ENCODE results near the gene FGD3.

Gene FGD3

GRCh38 chr9:92963831-92964606 is 16.7 kb downstream of the FGD3 start:
- CTCF ChIA-PET: no interaction called here
- TF ChIP-seq SP1 (IDR thresholded peaks at IDR 0.05): no peak
- no peak for TF ChIP-seq ELF4 (IDR thresholded peaks at IDR 0.05)
- TF ChIP-seq SUZ12 (IDR thresholded peaks at IDR 0.05): no peak
- no peak for TF ChIP-seq FOXA1 (IDR thresholded peaks at IDR 0.05)
- no peak for TF ChIP-seq FOXK2 (IDR thresholded peaks at IDR 0.05)
- TF ChIP-seq L3MBTL2 (conservative IDR thresholded peaks at IDR 0.05): no peak
- TF ChIP-seq TARDBP (IDR thresholded peaks at IDR 0.05): no peak
- no peak for TF ChIP-seq ARNT (IDR thresholded peaks at IDR 0.05)
- TF ChIP-seq NFRKB (IDR thresholded peaks at IDR 0.05): no peak
- no peak for TF ChIP-seq CTBP1 (IDR thresholded peaks at IDR 0.05; ENCODE audit: borderline replicate concordance)
- no peak for TF ChIP-seq ZNF384 (IDR thresholded peaks at IDR 0.05)
- TF ChIP-seq, protein P1, sequence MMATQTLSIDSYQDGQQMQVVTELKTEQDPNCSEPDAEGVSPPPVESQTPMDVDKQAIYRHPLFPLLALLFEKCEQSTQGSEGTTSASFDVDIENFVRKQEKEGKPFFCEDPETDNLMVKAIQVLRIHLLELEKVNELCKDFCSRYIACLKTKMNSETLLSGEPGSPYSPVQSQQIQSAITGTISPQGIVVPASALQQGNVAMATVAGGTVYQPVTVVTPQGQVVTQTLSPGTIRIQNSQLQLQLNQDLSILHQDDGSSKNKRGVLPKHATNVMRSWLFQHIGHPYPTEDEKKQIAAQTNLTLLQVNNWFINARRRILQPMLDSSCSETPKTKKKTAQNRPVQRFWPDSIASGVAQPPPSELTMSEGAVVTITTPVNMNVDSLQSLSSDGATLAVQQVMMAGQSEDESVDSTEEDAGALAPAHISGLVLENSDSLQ (IDR thresholded peaks at IDR 0.05): no peak
- TF ChIP-seq BHLHE40 (IDR thresholded peaks at IDR 0.05; ENCODE audit: borderline replicate concordance): no peak
- no peak for TF ChIP-seq HDGF (IDR thresholded peaks at IDR 0.05; ENCODE audit: borderline replicate concordance)
- no peak for TF ChIP-seq LEF1 (IDR thresholded peaks at IDR 0.05; ENCODE audit: borderline replicate concordance)

GRCh38 chr9:92964607-92965060 is 17.3 kb downstream of the FGD3 start:
- ChIA-PET POLR2A (no interaction called here), CTCF (no interaction called here)
- TF ChIP-seq TARDBP (IDR thresholded peaks at IDR 0.05): no peak
- no peak for TF ChIP-seq ELF4 (IDR thresholded peaks at IDR 0.05)
- TF ChIP-seq L3MBTL2 (conservative IDR thresholded peaks at IDR 0.05): no peak
- TF ChIP-seq, protein P1 (IDR thresholded peaks at IDR 0.05): no peak
- no peak for DNase-seq (ENCODE audit: extremely low spot score)

More at GRCh38 chr9:92963831-92964606, 16.7 kb downstream of the FGD3 start:
- POLR2A ChIA-PET: no interaction called here
- DNase-seq (ENCODE audit: extremely low spot score): no peak

DNA sequence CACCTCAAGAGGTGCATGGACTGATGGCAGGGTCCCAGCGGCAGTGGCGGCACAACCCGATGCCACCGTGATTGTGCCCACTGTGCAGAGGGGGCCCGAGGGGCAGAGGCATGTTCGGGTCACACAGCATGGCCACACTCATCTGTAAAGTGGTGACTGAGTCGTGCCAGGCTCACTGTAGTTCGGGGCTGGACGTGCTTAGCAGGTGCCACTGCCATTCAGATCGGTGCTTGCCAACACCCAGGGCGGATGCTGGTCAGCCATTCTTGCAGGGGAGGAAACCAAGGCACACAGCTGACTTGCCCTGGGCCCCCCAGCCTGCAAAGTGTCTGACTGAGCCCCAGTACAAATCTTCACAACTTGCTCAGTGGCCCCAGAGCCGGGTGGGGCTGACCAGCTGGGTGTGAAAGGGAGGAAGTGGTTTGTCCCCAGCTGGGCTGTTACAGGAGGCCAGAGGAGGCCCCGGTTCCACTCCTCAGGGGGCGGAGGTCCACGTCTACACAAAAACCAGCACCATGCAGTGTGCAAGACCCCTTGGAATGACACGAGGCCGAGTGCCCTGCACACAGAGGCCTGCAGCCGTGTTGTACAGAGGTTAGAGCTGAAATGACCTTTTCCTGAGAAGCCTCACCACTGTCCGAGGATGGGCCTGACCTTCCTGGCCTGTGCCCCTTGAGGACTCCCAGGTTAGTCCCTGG is 17.9 kb downstream of the FGD3 start:
- DNase-seq (ENCODE audit: extremely low spot score): no peak
- CTCF ChIA-PET: no interaction called here
- TF ChIP-seq ELF4 (IDR thresholded peaks at IDR 0.05): no peak
- TF ChIP-seq LEF1 (IDR thresholded peaks at IDR 0.05; ENCODE audit: borderline replicate concordance): no peak
- no peak for TF ChIP-seq NFRKB (IDR thresholded peaks at IDR 0.05)
- no peak for TF ChIP-seq ZNF384 (IDR thresholded peaks at IDR 0.05)
- TF ChIP-seq SP1 (IDR thresholded peaks at IDR 0.05): no peak
- no peak for TF ChIP-seq BHLHE40 (IDR thresholded peaks at IDR 0.05; ENCODE audit: borderline replicate concordance)
- no peak for TF ChIP-seq FOXM1 (IDR thresholded peaks at IDR 0.05; ENCODE audit: borderline replicate concordance)
- no peak for TF ChIP-seq L3MBTL2 (conservative IDR thresholded peaks at IDR 0.05)
- TF ChIP-seq CTBP1 (IDR thresholded peaks at IDR 0.05; ENCODE audit: borderline replicate concordance): no peak
- no peak for TF ChIP-seq FOXK2 (IDR thresholded peaks at IDR 0.05)
- no peak for TF ChIP-seq SUZ12 (IDR thresholded peaks at IDR 0.05)
- TF ChIP-seq, protein P1 (IDR thresholded peaks at IDR 0.05): no peak
- no peak for TF ChIP-seq TARDBP (IDR thresholded peaks at IDR 0.05)
- no peak for TF ChIP-seq FOXA1 (IDR thresholded peaks at IDR 0.05)
- POLR2A ChIA-PET: no interaction called here

- no peak for TF ChIP-seq BHLHE40 (IDR thresholded peaks at IDR 0.05; ENCODE audit: borderline replicate concordance)
- no peak for TF ChIP-seq FOXK2 (IDR thresholded peaks at IDR 0.05)
- no peak for TF ChIP-seq SUZ12 (IDR thresholded peaks at IDR 0.05)
- TF ChIP-seq FOXA1 (IDR thresholded peaks at IDR 0.05): no peak
- TF ChIP-seq TARDBP (IDR thresholded peaks at IDR 0.05): no peak
- TF ChIP-seq NFRKB (IDR thresholded peaks at IDR 0.05): no peak
- no peak for TF ChIP-seq ARNT (IDR thresholded peaks at IDR 0.05)
- no peak for TF ChIP-seq L3MBTL2 (conservative IDR thresholded peaks at IDR 0.05)
- TF ChIP-seq LEF1 (IDR thresholded peaks at IDR 0.05; ENCODE audit: borderline replicate concordance): no peak
- TF ChIP-seq, protein P1 (IDR thresholded peaks at IDR 0.05): no peak
- no peak for TF ChIP-seq FOXM1 (IDR thresholded peaks at IDR 0.05; ENCODE audit: borderline replicate concordance)
- TF ChIP-seq ZNF384 (IDR thresholded peaks at IDR 0.05): no peak
- TF ChIP-seq SP1 (IDR thresholded peaks at IDR 0.05): no peak
- TF ChIP-seq ELF4 (IDR thresholded peaks at IDR 0.05): no peak
- TF ChIP-seq CTBP1 (IDR thresholded peaks at IDR 0.05; ENCODE audit: borderline replicate concordance): no peak
- TF ChIP-seq HDGF (IDR thresholded peaks at IDR 0.05; ENCODE audit: borderline replicate concordance): no peak
- DNase-seq (ENCODE audit: extremely low spot score): no peak
- ChIA-PET CTCF (no interaction called here), POLR2A (no interaction called here)
Measured at GRCh38 chr9:92965759-92966517, 18.6 kb downstream of the FGD3 start.

DNA sequence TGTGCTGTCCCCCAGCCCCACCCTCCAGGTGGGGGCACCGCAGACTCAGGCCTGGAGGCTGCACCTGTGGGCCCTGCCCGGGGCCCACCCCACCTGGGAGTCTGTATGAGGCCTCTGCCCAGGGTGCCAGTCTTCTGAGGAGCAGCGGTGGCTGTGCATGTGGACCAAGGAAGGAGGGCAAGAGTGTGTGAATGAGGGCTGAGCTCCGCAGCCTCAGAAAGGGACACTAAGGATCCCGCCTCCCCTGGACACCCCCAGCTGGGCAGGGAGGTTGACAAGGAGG is 19.1 kb downstream of the FGD3 start:
- no peak for DNase-seq (ENCODE audit: extremely low spot score)
- CTCF ChIA-PET: no interaction called here
- POLR2A ChIA-PET: no interaction called here
- TF ChIP-seq FOXM1 (IDR thresholded peaks at IDR 0.05; ENCODE audit: borderline replicate concordance): no peak
- no peak for TF ChIP-seq L3MBTL2 (conservative IDR thresholded peaks at IDR 0.05)
- TF ChIP-seq, protein P1 (IDR thresholded peaks at IDR 0.05): no peak
- no peak for TF ChIP-seq LEF1 (IDR thresholded peaks at IDR 0.05; ENCODE audit: borderline replicate concordance)
- no peak for TF ChIP-seq TARDBP (IDR thresholded peaks at IDR 0.05)

Data from HEK293T (cell line).